GM19099 (cell line): ENCODE results near the gene PLSCR4.

Source experiments
- POLR2A ChIP-seq: IDR thresholded peaks from 3 replicates; pipeline ENCODE4 v1.6.1; 2011; ENCODE audit warnings: low read depth; ENCODE audit not compliant: insufficient read length; ENCODE audit errors: extremely low read depth

Gene PLSCR4

GRCh38 chr3:146181216-146181615 lies 69.7 kb downstream of the PLSCR4 start:
- no peak for TF ChIP-seq POLR2A

GRCh38 chr3:146180376-146180775 lies 70.5 kb downstream of the PLSCR4 start:
- no peak for TF ChIP-seq POLR2A

- TF ChIP-seq POLR2A: no peak
Observed at GRCh38 chr3:146178006-146178689, 72.8 kb downstream of the PLSCR4 start.

- no peak for TF ChIP-seq POLR2A
Observed at GRCh38 chr3:146177519-146177918, 73.4 kb downstream of the PLSCR4 start.

GRCh38 chr3:146177072-146177471 lies 73.8 kb downstream of the PLSCR4 start:
- no peak for TF ChIP-seq POLR2A

GRCh38 chr3:146172586-146172985 lies 78.3 kb downstream of the PLSCR4 start:
- no peak for TF ChIP-seq POLR2A

GRCh38 chr3:146170591-146170990 lies 80.3 kb downstream of the PLSCR4 start:
- TF ChIP-seq POLR2A: no peak

- no peak for TF ChIP-seq POLR2A
Observed at GRCh38 chr3:146169891-146170290, 81.0 kb downstream of the PLSCR4 start.

GRCh38 chr3:146166826-146167225 lies 84.1 kb downstream of the PLSCR4 start:
- TF ChIP-seq POLR2A: no peak

- no peak for TF ChIP-seq POLR2A
Observed at GRCh38 chr3:146166415-146166821, 84.5 kb downstream of the PLSCR4 start.

GRCh38 chr3:146165877-146166276 lies 85.0 kb downstream of the PLSCR4 start:
- TF ChIP-seq POLR2A: no peak

GRCh38 chr3:146164971-146165769 lies 85.7 kb downstream of the PLSCR4 start:
- TF ChIP-seq POLR2A: no peak

- TF ChIP-seq POLR2A: no peak
Observed at GRCh38 chr3:146164506-146164905, 86.4 kb downstream of the PLSCR4 start.

GRCh38 chr3:146164071-146164470 lies 86.8 kb downstream of the PLSCR4 start:
- TF ChIP-seq POLR2A: no peak

- TF ChIP-seq POLR2A: no peak
Observed at GRCh38 chr3:146163584-146163983, 87.3 kb downstream of the PLSCR4 start.

GRCh38 chr3:146162561-146162960 lies 88.3 kb downstream of the PLSCR4 start:
- no peak for TF ChIP-seq POLR2A
